Brain microvascular endothelial cell (primary cell): ENCODE results near the gene SETD7.

Experiments
- DNase-seq: peaks from one replicate; pipeline ENCODE4 v3.0.0-alpha.2; 2020
- H3K27ac ChIP-seq: fragments of 250-450 bp; sonication (Bioruptor Pico); 2 replicates; pipeline ENCODE4 v1.5.1; 2020; ENCODE audit warnings: mild to moderate bottlenecking, moderate library complexity
- H3K27me3 ChIP-seq: fragments of 250-450 bp; sonication (Bioruptor Pico); replicated peaks from 2 replicates; pipeline ENCODE4 v1.5.1; 2020; ENCODE audit warnings: mild to moderate bottlenecking
- H3K36me3 ChIP-seq: fragments of 250-450 bp; sonication (Bioruptor Pico); replicated peaks from 2 replicates; pipeline ENCODE4 v1.5.1; 2020; ENCODE audit warnings: mild to moderate bottlenecking
- H3K4me3 ChIP-seq: 2 replicates; pipeline ENCODE4 v1.5.1; 2011; ENCODE audit warnings: low read depth, mild to moderate bottlenecking, control low read depth, low read length, moderate library complexity
- CTCF ChIP-seq: IDR thresholded peaks from 2 replicates; pipeline ENCODE4 v1.5.1; 2011; ENCODE audit warnings: low read depth, mild to moderate bottlenecking, moderate library complexity, low read length, control low read depth, inconsistent platforms; ENCODE audit errors: missing control alignments
- in situ Hi-C: cut with HindIII; loops from 2 replicates; pipeline ENCODE4 v1.10.0; 2017; ENCODE audit warnings: low sequenced_read_pairs, low pct_ligation_motif_present

The SETD7 gene

GRCh38 chr4:139560406-139561104 lies 4.5 kb upstream of the SETD7 start:
- DNase-seq = no peak
- Histone ChIP-seq H3K27me3 (no peaks in the 10 kb centered on the region), H3K36me3 (no peaks in the 10 kb centered on the region), H3K27ac (no peak overlapping the region), H3K4me3 (no peak overlapping the region)
- in situ Hi-C loops = no loop called here
- TF ChIP-seq CTCF = no peak

GRCh38 chr4:139559687-139560086 lies 3.7 kb upstream of the SETD7 start:
- Histone ChIP-seq H3K36me3 (no peaks in the 10 kb centered on the region), H3K27me3 (no peaks in the 10 kb centered on the region), H3K27ac (no peak overlapping the region), H3K4me3 (no peak overlapping the region)
- DNase-seq = no peak
- TF ChIP-seq CTCF = no peak
- in situ Hi-C loops = no loop called here

- H3K36me3 ChIP-seq = no peaks in the 10 kb centered on the region
- no peak overlapping the region for H3K4me3 ChIP-seq
- H3K27ac ChIP-seq = no peak overlapping the region
- DNase-seq = no peak
- TF ChIP-seq CTCF = no peak
- no peaks in the 10 kb centered on the region for H3K27me3 ChIP-seq
- in situ Hi-C loops = no loop called here
Measured at GRCh38 chr4:139559089-139559479, 3.1 kb upstream of the SETD7 start.

- no peak overlapping the region for H3K27ac ChIP-seq
Measured at GRCh38 chr4:139558235-139559088, 2.4 kb upstream of the SETD7 start.

DNA sequence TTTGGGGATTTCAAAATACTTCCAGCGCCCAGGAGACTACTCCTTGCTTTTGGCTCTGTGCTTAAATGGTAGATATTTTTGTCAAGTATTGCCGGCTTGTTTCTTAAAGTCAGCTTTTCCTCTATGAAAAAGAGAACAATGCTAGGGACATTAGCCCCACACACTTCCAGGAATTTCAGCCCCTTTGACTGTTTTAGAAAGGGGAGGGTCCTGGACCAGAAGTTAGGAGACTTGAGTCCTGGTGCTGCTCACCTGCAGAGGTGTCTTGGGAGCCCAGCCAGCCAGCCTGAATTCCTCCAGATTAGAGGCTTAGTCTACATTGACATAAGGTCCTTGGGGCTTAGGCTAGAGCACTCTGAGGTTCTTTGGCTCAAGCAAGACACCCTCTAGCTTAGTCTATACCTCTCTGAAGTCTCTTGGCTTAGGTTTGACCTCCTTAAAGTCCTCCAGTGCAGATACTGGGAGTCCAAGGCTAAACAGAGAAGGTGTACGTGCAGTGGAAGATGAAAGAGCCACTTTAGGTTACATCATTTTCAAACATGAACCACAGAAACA lies 1.6 kb upstream of the SETD7 start:
- Histone ChIP-seq H3K27ac (no peak overlapping the region), H3K4me3 (no peak overlapping the region)

More at GRCh38 chr4:139558235-139559088, 2.4 kb upstream of the SETD7 start:
- H3K36me3 ChIP-seq = no peaks in the 10 kb centered on the region
- in situ Hi-C loops = no loop called here
- no peak for DNase-seq
- H3K4me3 ChIP-seq = no peak overlapping the region
- TF ChIP-seq CTCF = no peak
- no peaks in the 10 kb centered on the region for H3K27me3 ChIP-seq

More for the DNA sequence above, 1.6 kb upstream of the SETD7 start:
- Histone ChIP-seq H3K36me3 (no peaks in the 10 kb centered on the region), H3K27me3 (no peaks in the 10 kb centered on the region)
- TF ChIP-seq CTCF = no peak
- DNase-seq = no peak
- in situ Hi-C loops = no loop called here
